AG10803 (cell line): ENCODE data around the gene PARVA.
"Not testable (repeated sequence)": the region's sequence is repeated elsewhere in the genome, so short reads cannot be mapped to it uniquely, and the experiment has no call there.

Experiments
- DNase-seq: peaks from one replicate; pipeline ENCODE4 v3.0.0; 2010; ENCODE audit warnings: low read depth
- H3K4me3 ChIP-seq: 2 replicates; pipeline ENCODE4 v1.5.1; 2011; ENCODE audit warnings: mild to moderate bottlenecking, low read length, control low read depth
- TF ChIP-seq, protein P1 (sequence below): conservative IDR thresholded peaks from 2 replicates; pipeline ENCODE4 v1.5.1; 2011; ENCODE audit warnings: mild to moderate bottlenecking, low read length, control low read depth, inconsistent platforms

Gene PARVA

DNA sequence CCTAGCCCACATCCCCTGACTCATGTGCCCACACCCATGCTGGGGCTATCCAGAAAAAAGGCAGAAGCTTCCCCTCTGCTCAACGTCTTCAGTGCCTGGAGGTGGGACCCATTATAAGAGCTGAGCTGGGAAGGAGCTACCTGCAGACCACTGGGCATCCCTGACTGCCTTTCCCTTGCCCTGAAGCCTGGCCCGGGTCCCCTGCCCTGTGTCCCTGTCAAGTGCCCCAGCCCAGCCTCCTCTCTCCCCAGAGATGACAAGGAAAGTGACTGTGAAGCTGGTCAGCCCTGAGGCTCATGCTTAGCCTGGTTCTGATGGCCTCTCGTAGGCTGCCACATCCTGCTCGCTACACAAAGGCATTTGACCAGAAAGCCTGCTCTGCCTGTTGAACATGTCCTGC lies 140.4 kb downstream of the PARVA start:
- DNase-seq: no peak
- no peak overlapping the region for H3K4me3 ChIP-seq
- TF ChIP-seq, protein P1, sequence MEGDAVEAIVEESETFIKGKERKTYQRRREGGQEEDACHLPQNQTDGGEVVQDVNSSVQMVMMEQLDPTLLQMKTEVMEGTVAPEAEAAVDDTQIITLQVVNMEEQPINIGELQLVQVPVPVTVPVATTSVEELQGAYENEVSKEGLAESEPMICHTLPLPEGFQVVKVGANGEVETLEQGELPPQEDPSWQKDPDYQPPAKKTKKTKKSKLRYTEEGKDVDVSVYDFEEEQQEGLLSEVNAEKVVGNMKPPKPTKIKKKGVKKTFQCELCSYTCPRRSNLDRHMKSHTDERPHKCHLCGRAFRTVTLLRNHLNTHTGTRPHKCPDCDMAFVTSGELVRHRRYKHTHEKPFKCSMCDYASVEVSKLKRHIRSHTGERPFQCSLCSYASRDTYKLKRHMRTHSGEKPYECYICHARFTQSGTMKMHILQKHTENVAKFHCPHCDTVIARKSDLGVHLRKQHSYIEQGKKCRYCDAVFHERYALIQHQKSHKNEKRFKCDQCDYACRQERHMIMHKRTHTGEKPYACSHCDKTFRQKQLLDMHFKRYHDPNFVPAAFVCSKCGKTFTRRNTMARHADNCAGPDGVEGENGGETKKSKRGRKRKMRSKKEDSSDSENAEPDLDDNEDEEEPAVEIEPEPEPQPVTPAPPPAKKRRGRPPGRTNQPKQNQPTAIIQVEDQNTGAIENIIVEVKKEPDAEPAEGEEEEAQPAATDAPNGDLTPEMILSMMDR: no peak

DNA sequence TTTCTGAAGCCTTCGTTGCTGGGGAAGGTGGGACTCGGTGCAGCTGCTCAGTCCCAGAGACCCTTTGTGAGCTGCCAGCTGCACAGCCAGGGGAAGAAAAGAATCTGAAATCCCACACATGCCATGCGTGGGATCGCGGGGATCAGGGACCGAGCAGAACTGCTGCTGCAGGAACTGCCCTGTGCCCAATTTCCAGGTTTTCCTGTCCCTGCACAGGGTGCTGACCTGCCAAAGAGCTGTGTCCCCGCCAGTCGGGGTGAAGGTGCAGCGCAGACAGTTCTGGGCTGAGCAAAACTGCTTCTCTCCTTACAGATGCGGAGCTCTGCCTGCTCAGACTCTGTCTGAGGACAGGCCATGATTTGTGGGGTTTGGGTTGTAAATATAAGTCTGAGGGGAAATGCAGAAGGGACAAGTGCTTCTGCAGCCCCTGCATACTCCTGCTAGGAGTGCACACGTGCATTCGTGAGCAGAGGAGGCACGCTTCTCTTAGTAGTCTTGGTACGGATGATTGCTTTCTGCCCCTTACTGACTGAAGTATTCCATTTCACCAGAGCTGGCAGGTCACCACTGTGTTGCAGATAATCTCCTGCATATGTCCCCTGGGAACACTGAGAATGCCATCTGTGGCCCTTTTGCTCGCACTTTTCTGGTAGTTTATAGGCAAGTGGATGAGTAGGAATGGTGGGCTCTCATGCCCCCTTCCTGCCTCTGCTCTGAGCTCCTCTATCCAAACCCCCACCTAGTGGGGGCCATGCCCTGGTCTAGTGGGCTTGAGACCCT lies 141.4 kb downstream of the PARVA start:
- no peak for DNase-seq
- no peak overlapping the region for H3K4me3 ChIP-seq
- TF ChIP-seq, protein P1: no peak

DNA sequence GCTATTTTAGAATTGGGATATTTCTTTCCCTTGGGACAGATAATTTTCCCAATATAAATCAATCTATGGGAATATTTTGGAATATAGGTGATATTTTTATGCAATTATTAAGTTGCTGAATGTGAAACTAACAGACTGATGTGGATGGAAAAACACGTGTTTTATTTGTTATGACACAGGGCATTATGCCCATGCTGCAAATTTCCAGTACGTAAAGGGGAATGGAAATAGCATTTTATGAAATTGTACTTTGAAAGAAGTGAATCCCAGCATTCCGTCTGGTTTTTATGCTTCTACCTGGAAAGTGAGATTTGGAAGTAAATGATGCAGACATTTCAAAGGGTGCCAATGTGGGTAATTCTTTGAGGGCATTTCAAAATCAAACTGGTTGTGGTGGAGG lies 142.7 kb downstream of the PARVA start:
- no peak overlapping the region for H3K4me3 ChIP-seq
- no peak for DNase-seq
- TF ChIP-seq, protein P1: no peak

DNA sequence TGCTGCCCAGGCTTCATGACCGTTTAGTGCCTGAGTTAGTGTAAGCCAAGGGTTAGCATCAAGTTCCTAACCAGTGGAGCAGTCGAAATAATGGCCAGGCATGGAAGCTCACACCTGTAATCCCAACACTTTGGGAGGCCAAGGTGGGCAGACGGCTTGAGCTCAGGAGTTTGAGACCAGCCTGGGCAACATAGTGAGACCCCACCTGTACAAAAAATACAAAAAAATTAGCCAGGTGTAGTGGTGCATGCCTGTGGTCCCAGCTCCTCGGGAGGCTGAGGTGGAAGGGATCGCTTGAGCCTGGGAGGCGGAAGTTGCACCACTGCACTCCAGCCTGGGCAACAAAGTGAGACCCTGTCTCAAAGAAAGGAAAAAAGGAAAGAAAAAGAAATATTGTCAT lies 143.2 kb downstream of the PARVA start:
- not testable (repeated sequence) for H3K4me3 ChIP-seq, DNase-seq

DNA sequence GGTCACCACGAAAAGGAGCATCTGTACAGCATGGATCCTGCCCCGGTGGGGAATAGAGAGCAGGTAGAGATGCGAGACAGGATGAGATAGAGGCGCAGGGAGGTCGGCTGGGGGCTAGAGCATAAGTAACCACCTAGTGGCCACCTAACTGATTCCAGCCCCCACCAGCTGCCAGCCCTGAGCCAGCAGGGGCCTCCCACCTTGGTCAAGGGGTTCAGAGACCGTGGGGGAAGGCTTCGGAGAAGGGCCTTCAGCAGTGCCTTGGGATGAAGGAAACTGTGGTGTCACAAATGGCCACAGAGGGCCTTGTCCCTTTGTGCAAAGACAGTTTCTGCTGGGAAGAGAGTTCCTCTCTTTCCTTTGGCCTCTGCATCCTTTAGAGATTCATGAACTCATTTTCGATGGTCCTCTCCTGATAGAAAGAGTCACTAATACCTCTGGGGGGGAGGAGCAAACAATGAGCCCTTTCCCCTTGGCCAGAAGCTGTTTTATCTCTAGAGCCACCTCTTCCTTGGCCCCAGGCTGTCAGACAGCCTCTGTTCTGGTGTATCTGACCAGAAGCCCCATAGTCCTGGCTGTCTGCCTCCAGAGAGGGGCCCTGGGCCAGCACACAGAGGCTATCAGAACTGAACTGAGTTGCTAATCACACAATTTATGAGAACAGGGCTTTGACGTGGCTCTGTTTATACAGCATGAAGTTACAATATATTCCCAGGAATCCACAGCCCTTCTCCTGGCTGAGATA lies 146.0 kb downstream of the PARVA start:
- DNase-seq: no peak
- H3K4me3 ChIP-seq: no peak overlapping the region
- TF ChIP-seq, protein P1: no peak

DNA sequence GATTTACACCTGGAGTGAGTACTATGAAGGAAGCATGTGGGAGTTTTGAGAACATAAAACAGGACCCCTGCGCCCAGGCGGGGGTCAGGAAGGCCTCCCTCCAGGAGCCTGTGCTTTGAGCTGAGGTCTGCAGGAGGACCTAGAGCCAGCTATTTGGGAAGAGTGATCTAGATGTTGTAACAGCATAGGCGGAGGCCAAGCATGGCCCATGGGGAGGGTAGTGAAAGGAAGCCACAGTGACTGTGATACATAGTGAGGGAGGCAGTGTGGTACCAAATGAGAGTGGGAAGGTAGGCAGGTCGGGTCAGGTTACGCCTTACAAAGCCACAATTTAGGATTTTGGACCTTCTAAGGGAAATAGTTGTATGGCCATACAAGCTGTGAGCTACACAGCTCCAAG lies 147.5 kb downstream of the PARVA start:
- TF ChIP-seq, protein P1: no peak
- H3K4me3 ChIP-seq: no peak overlapping the region
- no peak for DNase-seq

DNA sequence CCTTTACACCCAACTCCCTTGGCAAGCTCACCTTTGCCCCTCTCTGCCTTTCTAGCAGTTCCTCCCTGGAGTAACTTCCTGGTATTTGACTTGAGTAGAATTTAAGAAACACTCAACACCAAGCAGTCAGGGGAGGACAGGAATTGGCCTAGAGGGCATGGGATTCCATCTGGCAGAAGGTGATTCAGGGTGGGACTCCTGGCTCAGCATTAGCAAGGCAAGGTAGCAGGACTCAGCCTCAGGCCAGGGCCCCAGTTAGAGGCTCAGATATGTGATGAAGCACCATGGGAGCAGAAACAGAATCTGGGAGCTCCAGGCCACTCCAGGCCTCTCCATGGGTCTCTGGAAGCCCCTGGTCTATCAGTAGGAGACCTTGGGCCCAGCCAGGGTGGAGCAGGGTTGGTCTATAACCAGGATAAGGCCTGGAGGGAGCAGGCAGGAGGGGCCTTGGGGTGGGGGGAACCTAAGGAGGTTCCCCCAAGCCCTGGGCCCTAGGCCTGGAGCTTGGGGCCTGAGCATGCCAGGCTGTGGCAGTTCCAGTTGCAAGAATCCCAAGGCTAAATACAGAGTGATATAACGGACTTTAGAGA lies 148.2 kb downstream of the PARVA start:
- DNase-seq: no peak
- TF ChIP-seq, protein P1: no peak
- H3K4me3 ChIP-seq: no peak overlapping the region
